H1 (cell line): Measurements from ENCODE around the gene PPP4R3A.

Experiments used
- POLR2AphosphoS5 ChIP-seq: IDR thresholded peaks from 2 replicates; pipeline ENCODE4 v1.6.1; 2011; ENCODE audit warnings: low read depth, low read length
- SIX5 ChIP-seq: IDR thresholded peaks from 2 replicates; pipeline ENCODE4 v1.6.1; 2011; ENCODE audit warnings: mild to moderate bottlenecking, low read depth, low read length

DNA sequence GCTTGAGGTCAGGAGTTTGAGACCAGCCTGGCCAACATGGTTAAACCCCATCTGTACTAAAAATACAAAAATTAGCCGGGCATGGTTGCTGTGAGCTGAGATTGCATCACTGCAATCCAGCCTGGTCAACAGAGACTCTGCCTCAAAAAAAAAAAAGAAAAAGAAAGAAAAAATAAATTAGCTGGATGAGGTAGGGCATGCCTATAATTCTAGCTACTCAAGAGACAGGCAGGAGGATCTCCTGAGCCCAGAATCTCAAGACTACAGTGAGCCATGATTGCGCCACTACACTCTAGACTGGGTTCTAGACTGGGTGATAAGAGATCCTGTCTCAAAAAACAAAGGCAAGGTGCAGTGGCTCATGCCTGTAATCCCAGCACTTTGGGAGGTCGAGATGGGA is 16.9 kb downstream of the PPP4R3A start:
- no peak for TF ChIP-seq SIX5
- TF ChIP-seq POLR2AphosphoS5, result no peak
